ENCODE data around the gene TTLL9.

TTLL9 gene

GRCh38 chr20:31831211-31831610 lies 39.2 kb upstream of the TTLL9 start:
- TF ChIP-seq TAF1 (IDR thresholded peaks at IDR 0.05; ENCODE audit: borderline replicate concordance, insufficient read depth, low read length) (no peak), FOXP2 (optimal IDR thresholded peaks at IDR 0.05; ENCODE audit: borderline replicate concordance, extremely low read depth, extremely low read length, insufficient read depth) (no peak), REST (IDR thresholded peaks at IDR 0.05; ENCODE audit: insufficient read depth in 1 of 2, low read depth in 2 of 2, low read length in 2 of 2) (no peak), SIN3A (IDR thresholded peaks at IDR 0.05; ENCODE audit: borderline replicate concordance, insufficient read depth, low read length) (no peak), POLR2AphosphoS5 (IDR thresholded peaks at IDR 0.05; ENCODE audit: low read depth, low read length) (no peak)

GRCh38 chr20:31831771-31832306 lies 38.6 kb upstream of the TTLL9 start:
- TF ChIP-seq POLR2AphosphoS5 (IDR thresholded peaks at IDR 0.05; ENCODE audit: low read depth, low read length) = no peak
- TF ChIP-seq REST (IDR thresholded peaks at IDR 0.05; ENCODE audit: insufficient read depth in 1 of 2, low read depth in 2 of 2, low read length in 2 of 2) = no peak
- TF ChIP-seq FOXP2 (optimal IDR thresholded peaks at IDR 0.05; ENCODE audit: borderline replicate concordance, extremely low read depth, extremely low read length, insufficient read depth) = no peak
- TF ChIP-seq TAF1 (IDR thresholded peaks at IDR 0.05; ENCODE audit: borderline replicate concordance, insufficient read depth, low read length) = no peak
- no peak for TF ChIP-seq SIN3A (IDR thresholded peaks at IDR 0.05; ENCODE audit: borderline replicate concordance, insufficient read depth, low read length)

GRCh38 chr20:31833130-31833930 lies 37.1 kb upstream of the TTLL9 start:
- TF ChIP-seq TAF1 (IDR thresholded peaks at IDR 0.05; ENCODE audit: borderline replicate concordance, insufficient read depth, low read length) = no peak

GRCh38 chr20:31833931-31834521 lies 36.4 kb upstream of the TTLL9 start:
- TF ChIP-seq SIN3A (IDR thresholded peaks at IDR 0.05; ENCODE audit: borderline replicate concordance, insufficient read depth, low read length) (no peak), FOXP2 (optimal IDR thresholded peaks at IDR 0.05; ENCODE audit: borderline replicate concordance, extremely low read depth, extremely low read length, insufficient read depth) (no peak), REST (IDR thresholded peaks at IDR 0.05; ENCODE audit: insufficient read depth in 1 of 2, low read depth in 2 of 2, low read length in 2 of 2) (no peak), TAF1 (IDR thresholded peaks at IDR 0.05; ENCODE audit: borderline replicate concordance, insufficient read depth, low read length) (no peak), POLR2AphosphoS5 (IDR thresholded peaks at IDR 0.05; ENCODE audit: low read depth, low read length) (no peak)

GRCh38 chr20:31835554-31835953 lies 34.9 kb upstream of the TTLL9 start:
- TF ChIP-seq SIN3A (IDR thresholded peaks at IDR 0.05; ENCODE audit: borderline replicate concordance, insufficient read depth, low read length) (no peak), POLR2AphosphoS5 (IDR thresholded peaks at IDR 0.05; ENCODE audit: low read depth, low read length) (no peak), TAF1 (IDR thresholded peaks at IDR 0.05; ENCODE audit: borderline replicate concordance, insufficient read depth, low read length) (no peak), FOXP2 (optimal IDR thresholded peaks at IDR 0.05; ENCODE audit: borderline replicate concordance, extremely low read depth, extremely low read length, insufficient read depth) (no peak), REST (IDR thresholded peaks at IDR 0.05; ENCODE audit: insufficient read depth in 1 of 2, low read depth in 2 of 2, low read length in 2 of 2) (no peak)

Measured in PFSK-1 (cell line).